Measurements from ENCODE around the gene COL28A1.

GRCh38 chr7:7476381-7476780 lies 59.3 kb downstream of the COL28A1 start:
- TF ChIP-seq GABPA (IDR thresholded peaks at IDR 0.05 in 1 of 2, conservative IDR thresholded peaks at IDR 0.05 in 1 of 2) (no peak), CTCF (IDR thresholded peaks at IDR 0.05; ENCODE audit: low read depth, low read length, missing input control) (no peak), REST (IDR thresholded peaks at IDR 0.05) (no peak), YY1 (IDR thresholded peaks at IDR 0.05) (no peak), MAX (IDR thresholded peaks at IDR 0.05) (no peak), RAD21 (IDR thresholded peaks at IDR 0.05) (no peak), TAF1 (conservative IDR thresholded peaks at IDR 0.05) (no peak), ZBTB33 (IDR thresholded peaks at IDR 0.05) (no peak), EGR1 (IDR thresholded peaks at IDR 0.05; ENCODE audit: low read depth in 2 of 2) (no peak), FOXA1 (IDR thresholded peaks at IDR 0.05) (no peak), NR2F2 (IDR thresholded peaks at IDR 0.05) (no peak), ATF3 (IDR thresholded peaks at IDR 0.05) (no peak), HNF4A (conservative IDR thresholded peaks at IDR 0.05) (no peak)

All from liver (tissue), 3 donors.